ENCODE data around the gene SHOX.

Gene SHOX

DNA sequence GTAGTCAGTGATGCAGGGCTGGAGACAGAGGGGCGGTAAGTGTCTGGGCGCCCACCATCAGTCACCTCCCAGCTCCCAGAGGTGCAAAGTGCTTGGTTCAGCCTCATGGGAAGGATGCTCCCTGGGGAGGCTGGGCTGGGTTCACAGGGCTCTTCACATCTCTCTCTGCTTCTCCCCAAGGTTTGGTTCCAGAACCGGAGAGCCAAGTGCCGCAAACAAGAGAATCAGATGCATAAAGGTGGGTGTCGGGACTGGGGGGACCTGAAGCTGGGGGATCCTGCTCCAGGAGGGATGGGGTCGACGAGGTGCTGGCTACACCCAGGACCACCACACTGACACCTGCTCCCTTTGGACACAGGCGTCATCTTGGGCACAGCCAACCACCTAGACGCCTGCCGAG lies 10.1 kb downstream of the SHOX start:
- H3K14ac ChIP-seq (ENCODE audit: low read length in 2 of 2) = no peak overlapping the region

GRCh38 chrX:641671-642435 lies 11.3 kb downstream of the SHOX start:
- Histone ChIP-seq H2BK120ac (ENCODE audit: low read depth, low read length) (no peak overlapping the region), H3K9me3 (ENCODE audit: control insufficient read depth, low read length) (no peaks in the 10 kb centered on the region), H4K91ac (ENCODE audit: low read length) (no peak overlapping the region), H3K27me3 (ENCODE audit: control insufficient read depth in 1 of 2, insufficient read depth in 1 of 2, low read length in 2 of 2) (peaks cover 54 to 69% of the 10 kb centered on the region in 2 experiments), H3K27ac (ENCODE audit: low read length, poor library complexity, severe bottlenecking) (no peak overlapping the region), H3K4me1 (ENCODE audit: control insufficient read depth, insufficient read depth, low read depth, low read length) (peaks cover 3% of the 10 kb centered on the region), H2BK12ac (ENCODE audit: low read length in 2 of 2) (no peak overlapping the region), H3K36me3 (ENCODE audit: control insufficient read depth in 1 of 2, insufficient read depth in 2 of 2, low read depth in 1 of 2, low read length in 2 of 2) (no peaks in the 10 kb centered on the region), H3K4ac (ENCODE audit: low read depth in 1 of 2, low read length in 2 of 2) (no peak overlapping the region), H3K23ac (ENCODE audit: low read length in 2 of 2) (no peak overlapping the region), H3K9ac (ENCODE audit: low read length) (no peak overlapping the region), H3K18ac (ENCODE audit: low read depth in 1 of 2, low read length in 2 of 2) (no peak overlapping the region), H2AK5ac (ENCODE audit: low read length, severe bottlenecking) (no peak overlapping the region), H2BK15ac (ENCODE audit: low read depth, poor library complexity, severe bottlenecking) (no peak overlapping the region), H2BK5ac (ENCODE audit: low read depth, low read length, poor library complexity, severe bottlenecking) (no peak overlapping the region), H3K4me2 (ENCODE audit: low read length, poor library complexity, severe bottlenecking) (no peak overlapping the region), H4K8ac (ENCODE audit: low read length) (no peak overlapping the region), H2AFZ (ENCODE audit: low read depth, low read length) (no peak overlapping the region), H3K79me1 (replicated peaks; ENCODE audit: low read length, poor library complexity, severe bottlenecking) (no peaks in the 10 kb centered on the region), H3K14ac (ENCODE audit: low read length in 2 of 2) (no peak overlapping the region), H3K4me3 (ENCODE audit: insufficient read depth in 1 of 2, low read depth in 1 of 2, low read length in 2 of 2) (no peak overlapping the region)
- no peak for DNase-seq
- 11% methylated on average over 28 of the region's 37 CpGs for WGBS

More for the DNA sequence above, 10.1 kb downstream of the SHOX start:
- peaks cover 52 to 74% of the 10 kb centered on the region in 2 experiments for H3K27me3 ChIP-seq (ENCODE audit: control insufficient read depth in 1 of 2, insufficient read depth in 1 of 2, low read length in 2 of 2)
- no peaks in the 10 kb centered on the region for H3K79me1 ChIP-seq (replicated peaks; ENCODE audit: low read length, poor library complexity, severe bottlenecking)
- H3K27ac ChIP-seq (ENCODE audit: low read length, poor library complexity, severe bottlenecking) = no peak overlapping the region
- no peak overlapping the region for H2AFZ ChIP-seq (ENCODE audit: low read depth, low read length)
- H2BK120ac ChIP-seq (ENCODE audit: low read depth, low read length) = no peak overlapping the region
- H2AK5ac ChIP-seq (ENCODE audit: low read length, severe bottlenecking) = no peak overlapping the region
- H3K4me3 ChIP-seq (ENCODE audit: insufficient read depth in 1 of 2, low read depth in 1 of 2, low read length in 2 of 2) = no peak overlapping the region
- no peak overlapping the region for H3K4me2 ChIP-seq (ENCODE audit: low read length, poor library complexity, severe bottlenecking)
- H2BK12ac ChIP-seq (ENCODE audit: low read length in 2 of 2) = no peak overlapping the region
- no peaks in the 10 kb centered on the region for H3K9me3 ChIP-seq (ENCODE audit: control insufficient read depth, low read length)
- no peak overlapping the region for H3K18ac ChIP-seq (ENCODE audit: low read depth in 1 of 2, low read length in 2 of 2)
- H4K8ac ChIP-seq (ENCODE audit: low read length) = no peak overlapping the region
- H3K4me1 ChIP-seq (ENCODE audit: control insufficient read depth, insufficient read depth, low read depth, low read length) = peaks cover 3% of the 10 kb centered on the region
- H3K9ac ChIP-seq (ENCODE audit: low read length) = no peak overlapping the region
- no peak overlapping the region for H2BK15ac ChIP-seq (ENCODE audit: low read depth, poor library complexity, severe bottlenecking)
- no peak overlapping the region for H4K91ac ChIP-seq (ENCODE audit: low read length)
- no peak overlapping the region for H3K23ac ChIP-seq (ENCODE audit: low read length in 2 of 2)
- H3K4ac ChIP-seq (ENCODE audit: low read depth in 1 of 2, low read length in 2 of 2) = no peak overlapping the region
- H3K36me3 ChIP-seq (ENCODE audit: control insufficient read depth in 1 of 2, insufficient read depth in 2 of 2, low read depth in 1 of 2, low read length in 2 of 2) = no peaks in the 10 kb centered on the region
- no peak for DNase-seq
- 30% methylated on average over 10 of the region's 10 CpGs for WGBS
- no peak overlapping the region for H2BK5ac ChIP-seq (ENCODE audit: low read depth, low read length, poor library complexity, severe bottlenecking)

DNA sequence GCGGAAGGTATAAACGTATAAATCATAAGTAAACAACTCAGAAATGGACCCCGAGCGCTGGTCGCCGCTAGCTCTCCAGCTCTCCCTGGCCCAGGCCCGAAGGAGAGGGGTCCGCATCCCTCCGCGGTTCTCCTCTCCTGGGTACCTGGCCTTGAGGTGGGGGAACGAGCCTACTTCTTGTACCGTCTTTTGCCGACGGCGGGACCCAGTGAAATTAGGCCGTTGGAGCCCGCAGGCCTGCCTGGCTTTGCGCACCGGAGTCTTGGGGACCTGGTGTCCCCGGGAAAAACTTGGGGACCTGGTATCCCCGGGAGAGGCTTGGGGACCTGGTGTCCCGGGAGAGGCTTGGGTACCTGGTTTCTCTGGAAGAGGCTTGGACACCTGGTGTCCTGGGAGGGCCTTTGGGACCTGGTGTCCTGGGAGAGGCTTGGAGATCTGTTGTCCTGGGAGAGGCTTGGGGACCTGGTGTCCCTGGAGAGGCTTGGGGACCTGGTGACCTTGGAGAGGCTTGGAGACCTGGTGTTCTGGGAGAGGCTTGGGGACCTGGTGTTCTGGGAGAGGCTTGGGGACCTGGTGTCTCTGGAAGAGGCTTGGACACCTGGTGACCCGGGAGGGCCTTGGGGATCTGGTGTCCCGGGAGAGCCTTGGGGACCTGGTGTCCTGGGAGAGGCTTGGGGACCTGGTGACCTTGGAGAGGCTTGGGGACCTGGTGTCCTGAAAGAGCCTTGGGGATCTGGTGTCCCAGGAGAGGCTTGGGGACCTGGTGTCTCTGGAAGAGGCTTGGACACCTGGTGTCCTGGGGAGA lies 12.0 kb downstream of the SHOX start:
- Histone ChIP-seq H3K23ac (ENCODE audit: low read length in 2 of 2) (no peak overlapping the region), H3K27me3 (ENCODE audit: control insufficient read depth in 1 of 2, insufficient read depth in 1 of 2, low read length in 2 of 2) (peaks cover 46 to 61% of the 10 kb centered on the region in 2 experiments), H3K4me1 (ENCODE audit: control insufficient read depth, insufficient read depth, low read depth, low read length) (peaks cover 3% of the 10 kb centered on the region), H2BK5ac (ENCODE audit: low read depth, low read length, poor library complexity, severe bottlenecking) (no peak overlapping the region), H3K9ac (ENCODE audit: low read length) (no peak overlapping the region), H3K4ac (ENCODE audit: low read depth in 1 of 2, low read length in 2 of 2) (no peak overlapping the region), H3K4me3 (ENCODE audit: insufficient read depth in 1 of 2, low read depth in 1 of 2, low read length in 2 of 2) (no peak overlapping the region), H2AFZ (ENCODE audit: low read depth, low read length) (no peak overlapping the region), H3K27ac (ENCODE audit: low read length, poor library complexity, severe bottlenecking) (no peak overlapping the region), H2AK5ac (ENCODE audit: low read length, severe bottlenecking) (no peak overlapping the region), H2BK15ac (ENCODE audit: low read depth, poor library complexity, severe bottlenecking) (no peak overlapping the region), H3K79me1 (replicated peaks; ENCODE audit: low read length, poor library complexity, severe bottlenecking) (no peaks in the 10 kb centered on the region), H3K36me3 (ENCODE audit: control insufficient read depth in 1 of 2, insufficient read depth in 2 of 2, low read depth in 1 of 2, low read length in 2 of 2) (no peaks in the 10 kb centered on the region), H3K14ac (ENCODE audit: low read length in 2 of 2) (no peak overlapping the region), H3K4me2 (ENCODE audit: low read length, poor library complexity, severe bottlenecking) (no peak overlapping the region), H3K18ac (ENCODE audit: low read depth in 1 of 2, low read length in 2 of 2) (no peak overlapping the region), H4K8ac (ENCODE audit: low read length) (no peak overlapping the region), H4K91ac (ENCODE audit: low read length) (no peak overlapping the region), H2BK12ac (ENCODE audit: low read length in 2 of 2) (no peak overlapping the region), H3K9me3 (ENCODE audit: control insufficient read depth, low read length) (no peaks in the 10 kb centered on the region), H2BK120ac (ENCODE audit: low read depth, low read length) (no peak overlapping the region)
- WGBS = 29% methylated on average over 24 of the region's 24 CpGs
- no peak for DNase-seq

DNA sequence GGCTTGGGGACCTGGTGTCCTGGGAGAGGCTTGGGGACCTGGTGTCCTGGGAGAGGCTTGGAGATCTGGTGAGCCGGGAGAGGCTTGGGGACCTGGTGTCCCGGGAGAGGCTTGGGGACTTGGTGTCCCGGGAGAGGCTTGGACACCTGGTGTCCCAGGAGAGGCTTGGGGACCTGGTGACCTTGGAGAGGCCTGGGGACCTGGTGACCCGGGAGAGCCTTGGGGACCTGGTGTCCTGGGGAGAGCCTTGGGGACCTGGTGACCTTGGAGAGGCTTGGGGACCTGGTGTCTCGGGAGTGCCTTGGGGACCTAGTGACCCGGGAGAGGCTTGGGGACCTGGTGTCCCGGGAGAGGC lies 12.6 kb downstream of the SHOX start:
- Histone ChIP-seq H3K4me2 (ENCODE audit: low read length, poor library complexity, severe bottlenecking) (no peak overlapping the region), H3K9me3 (ENCODE audit: control insufficient read depth, low read length) (no peaks in the 10 kb centered on the region), H2AK5ac (ENCODE audit: low read length, severe bottlenecking) (no peak overlapping the region), H3K27ac (ENCODE audit: low read length, poor library complexity, severe bottlenecking) (no peak overlapping the region), H3K4ac (ENCODE audit: low read depth in 1 of 2, low read length in 2 of 2) (no peak overlapping the region), H2BK15ac (ENCODE audit: low read depth, poor library complexity, severe bottlenecking) (no peak overlapping the region), H4K91ac (ENCODE audit: low read length) (no peak overlapping the region), H3K4me1 (ENCODE audit: control insufficient read depth, insufficient read depth, low read depth, low read length) (peaks cover 3% of the 10 kb centered on the region), H4K8ac (ENCODE audit: low read length) (no peak overlapping the region), H3K9ac (ENCODE audit: low read length) (no peak overlapping the region), H2BK12ac (ENCODE audit: low read length in 2 of 2) (no peak overlapping the region), H3K4me3 (ENCODE audit: insufficient read depth in 1 of 2, low read depth in 1 of 2, low read length in 2 of 2) (no peak overlapping the region), H2BK5ac (ENCODE audit: low read depth, low read length, poor library complexity, severe bottlenecking) (no peak overlapping the region), H3K14ac (ENCODE audit: low read length in 2 of 2) (no peak overlapping the region), H3K36me3 (ENCODE audit: control insufficient read depth in 1 of 2, insufficient read depth in 2 of 2, low read depth in 1 of 2, low read length in 2 of 2) (no peaks in the 10 kb centered on the region), H2BK120ac (ENCODE audit: low read depth, low read length) (no peak overlapping the region), H3K18ac (ENCODE audit: low read depth in 1 of 2, low read length in 2 of 2) (no peak overlapping the region), H3K27me3 (ENCODE audit: control insufficient read depth in 1 of 2, insufficient read depth in 1 of 2, low read length in 2 of 2) (peaks cover 40 to 56% of the 10 kb centered on the region in 2 experiments), H3K79me1 (replicated peaks; ENCODE audit: low read length, poor library complexity, severe bottlenecking) (no peaks in the 10 kb centered on the region), H3K23ac (ENCODE audit: low read length in 2 of 2) (no peak overlapping the region), H2AFZ (ENCODE audit: low read depth, low read length) (no peak overlapping the region)
- DNase-seq = no peak
- WGBS = 78% methylated on average over 7 of the region's 7 CpGs
